ENCODE results near the gene MAGOH.

- TF ChIP-seq POLR2A (IDR thresholded peaks at IDR 0.05) (no peak), CTCF (IDR thresholded peaks at IDR 0.05) (no peak)
Observed at GRCh38 chr1:53264048-53264447, 25.7 kb upstream of the MAGOH start.

Measured in transverse colon (tissue), 3 donors.